HK-2 (cell line): ENCODE measurements around the gene RANBP3.
"Not testable (repeated sequence)": the region's sequence is repeated elsewhere in the genome, so short reads cannot be mapped to it uniquely, and the experiment has no call there.

Experiments used
- DNase-seq: peaks from one replicate; pipeline ENCODE4 v3.0.0-alpha.2; 2018; ENCODE audit not compliant: unreplicated experiment

RANBP3 gene

GRCh38 chr19:5903624-5904351, 74.2 kb downstream of the RANBP3 start, which contains the start of gene NDUFA11:
Gene NDUFA11, minus strand, starts transcription at chr19:5903790. Its CDS starts 82 bp downstream, at chr19:5903708.
- peak; percentile 98 for DNase-seq

- no peak for DNase-seq
Observed at GRCh38 chr19:5903056-5903623, 74.8 kb downstream of the RANBP3 start.

DNA sequence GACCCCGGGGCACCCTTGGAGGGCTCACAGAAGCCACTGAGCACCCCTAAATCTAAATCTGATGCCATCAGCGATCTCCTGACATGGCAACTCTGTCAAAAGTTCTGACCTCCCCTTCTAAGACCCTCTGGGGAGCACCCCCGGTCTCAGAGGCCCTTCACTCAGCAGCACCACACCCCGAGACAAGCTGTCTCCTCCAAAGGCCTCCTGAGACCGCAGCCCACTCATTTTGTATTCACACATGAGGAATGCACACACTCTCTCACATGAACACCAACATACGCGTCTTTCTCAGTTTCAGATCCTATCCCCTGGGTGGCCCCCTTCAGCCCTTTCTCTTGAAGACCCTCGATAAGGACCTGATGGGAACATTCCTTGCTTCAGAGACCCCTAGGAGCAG, 77.0 kb downstream of the RANBP3 start:
- DNase-seq = no peak

DNA sequence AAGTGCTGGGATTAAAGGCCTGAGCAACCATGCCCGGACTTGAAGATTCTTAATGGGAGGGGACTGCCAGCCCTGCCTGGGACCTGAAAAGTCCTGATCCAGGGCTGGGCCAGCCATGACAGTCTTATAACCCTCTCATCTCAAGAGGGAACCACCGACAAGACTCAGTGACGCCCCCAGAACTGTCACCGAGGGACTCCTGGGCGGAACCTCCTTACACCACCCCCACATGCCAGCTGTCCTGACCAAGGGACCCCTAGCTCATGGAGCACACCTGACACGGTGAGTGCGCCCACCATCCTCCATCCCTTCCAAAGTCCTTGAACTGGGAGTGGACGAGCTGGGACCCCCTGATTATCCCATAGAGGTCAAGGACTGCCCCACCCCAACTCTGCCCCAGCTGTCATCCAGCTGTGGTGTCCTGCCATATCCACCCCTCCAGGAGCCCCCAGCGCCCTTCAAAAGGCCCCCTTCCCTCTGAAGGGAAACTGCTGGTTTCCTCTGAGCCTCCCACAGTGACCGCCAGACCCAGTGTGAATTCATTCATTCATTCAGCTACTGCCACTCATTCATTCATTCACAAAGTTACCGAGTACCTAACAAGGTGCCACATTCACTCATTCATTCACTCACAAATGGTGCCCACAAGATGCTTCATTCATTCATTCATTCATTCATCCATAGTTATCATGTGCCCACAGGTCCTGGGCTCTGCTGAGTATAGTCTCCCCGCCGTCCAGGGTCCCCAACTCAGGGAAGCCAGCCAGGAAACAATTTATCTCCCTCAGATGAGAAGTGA, 78.0 kb downstream of the RANBP3 start:
- no peak for DNase-seq

DNA sequence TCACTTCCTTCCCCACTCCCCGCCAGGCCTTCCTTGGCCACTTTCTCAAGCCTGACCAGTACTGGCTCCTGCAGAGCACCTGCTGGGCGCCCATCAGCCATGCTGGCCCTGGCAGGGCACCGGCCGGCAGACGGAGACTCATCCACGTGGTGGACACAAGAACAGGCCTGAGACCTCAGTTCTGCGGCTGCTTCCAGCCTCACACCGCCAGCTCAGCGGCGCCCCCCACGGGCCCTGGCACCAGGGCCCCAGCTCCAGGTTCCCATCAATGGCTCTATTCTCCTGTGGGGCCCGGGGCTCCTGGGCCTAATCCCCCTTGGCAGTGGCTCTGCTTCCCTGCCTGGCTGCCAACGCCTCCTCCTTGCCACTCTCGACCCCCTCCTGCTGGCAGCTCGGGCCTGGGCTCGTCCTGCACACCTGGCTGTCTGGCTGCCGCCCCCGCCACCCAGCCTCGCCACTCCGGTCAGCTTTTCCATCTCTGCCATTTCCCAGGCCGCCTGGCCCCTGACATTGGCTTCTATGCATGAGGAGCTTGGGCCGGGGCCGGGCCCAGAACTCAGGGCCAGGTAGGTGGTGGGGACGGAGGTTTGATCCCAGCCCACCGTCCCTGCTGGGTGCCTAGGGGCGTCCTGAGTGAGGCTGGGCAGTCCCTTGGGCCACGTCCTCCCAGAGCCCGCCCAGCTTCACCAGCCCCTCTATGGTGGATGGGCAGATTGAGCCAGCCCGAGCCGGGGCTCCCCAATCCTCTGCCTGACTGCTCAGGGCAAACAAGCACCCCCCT, 80.6 kb downstream of the RANBP3 start:
- no peak for DNase-seq

- DNase-seq = no peak
Observed at GRCh38 chr19:5896365-5897076, 81.4 kb downstream of the RANBP3 start.

DNA sequence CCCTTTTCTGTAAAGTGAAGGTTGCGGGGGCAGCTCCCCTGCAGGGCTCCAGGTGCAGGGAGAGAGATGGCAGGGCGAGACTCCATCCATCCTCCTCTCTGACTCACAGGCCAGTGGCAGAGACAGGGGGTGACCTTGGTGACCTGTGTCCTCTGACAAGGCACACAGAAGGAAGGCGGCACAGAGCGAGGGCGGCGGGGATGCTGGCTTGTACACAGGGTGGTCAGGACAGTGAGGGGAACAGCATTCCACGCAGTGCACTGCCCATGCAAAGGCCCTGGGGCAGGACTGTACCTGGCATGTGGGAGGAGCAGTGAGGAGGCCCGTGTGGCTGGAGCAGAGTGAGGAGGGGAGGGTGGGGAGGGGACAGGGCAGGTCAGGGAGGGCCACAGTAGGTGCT, 82.0 kb downstream of the RANBP3 start:
- DNase-seq = no peak

DNA sequence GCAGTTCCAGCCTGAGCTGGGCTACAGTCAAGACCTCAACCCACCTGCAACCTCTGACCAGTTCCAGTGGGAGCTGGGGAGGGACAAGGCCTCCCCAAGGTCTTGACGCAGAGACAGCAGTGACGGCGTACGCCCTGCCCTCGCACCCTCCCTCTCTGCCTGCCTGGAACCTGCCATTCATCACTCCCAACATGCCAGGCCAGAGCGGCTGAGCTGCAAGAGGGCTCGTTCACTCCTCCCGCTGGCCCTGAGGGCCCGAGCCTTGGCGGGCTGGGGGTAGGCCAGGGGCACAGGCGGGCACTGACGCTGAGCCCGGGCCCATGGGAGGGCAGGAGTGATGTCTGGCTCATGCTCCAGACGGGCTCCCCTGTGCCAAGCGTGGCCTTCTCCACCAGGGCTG, 82.5 kb downstream of the RANBP3 start:
- DNase-seq = no peak

- no peak for DNase-seq
Observed at GRCh38 chr19:5894704-5895349, 83.1 kb downstream of the RANBP3 start.

DNA sequence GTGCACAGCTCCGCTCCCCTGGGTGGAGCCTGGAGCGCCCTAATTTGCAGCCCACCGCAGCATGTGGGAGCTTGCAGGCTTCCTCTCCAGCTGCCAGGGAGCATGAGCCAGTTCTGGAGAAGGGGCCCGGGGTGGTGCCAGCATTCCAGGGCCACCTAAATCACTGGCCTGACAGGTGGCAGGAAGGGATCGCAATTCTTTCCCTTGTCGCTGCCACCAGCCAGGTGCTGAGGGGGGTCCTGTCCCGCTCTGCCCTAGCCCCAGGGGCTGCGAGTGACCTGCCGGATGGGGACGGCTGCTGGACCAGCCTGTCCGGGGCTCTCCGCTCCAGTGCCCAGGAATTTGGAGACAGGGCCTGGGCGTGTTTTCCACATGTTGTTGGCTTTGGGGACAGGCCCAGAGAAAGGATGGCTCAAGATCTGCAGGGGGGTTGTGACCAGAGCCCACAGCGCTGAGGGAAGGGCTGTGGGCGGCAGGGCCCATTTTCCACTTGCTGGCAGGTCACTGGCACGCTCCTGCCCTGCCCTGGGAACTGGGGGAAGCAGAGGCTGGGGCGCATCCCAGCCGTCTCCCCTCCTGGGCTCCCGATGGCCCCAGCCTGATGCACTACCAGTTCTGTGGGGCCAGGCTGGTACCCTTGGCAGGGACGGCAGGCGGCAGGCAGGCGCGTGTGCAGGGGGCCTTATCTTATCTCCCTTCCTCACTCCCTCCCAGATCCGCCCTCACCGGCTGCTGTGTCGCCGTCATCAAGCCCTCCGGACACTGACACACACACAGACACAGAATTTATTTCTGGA, 83.8 kb downstream of the RANBP3 start:
- DNase-seq = no peak

GRCh38 chr19:5893296-5893903, 84.5 kb downstream of the RANBP3 start:
- DNase-seq = no peak

- DNase-seq = no peak
Observed at GRCh38 chr19:5892772-5893275, 85.1 kb downstream of the RANBP3 start.

- peak; percentile 63 for DNase-seq
Observed at GRCh38 chr19:5891938-5892771, 85.8 kb downstream of the RANBP3 start.

- DNase-seq = no peak
Observed at GRCh38 chr19:5891572-5891937, 86.4 kb downstream of the RANBP3 start.

- no peak for DNase-seq
Observed at GRCh38 chr19:5890099-5890498, 87.8 kb downstream of the RANBP3 start.

DNA sequence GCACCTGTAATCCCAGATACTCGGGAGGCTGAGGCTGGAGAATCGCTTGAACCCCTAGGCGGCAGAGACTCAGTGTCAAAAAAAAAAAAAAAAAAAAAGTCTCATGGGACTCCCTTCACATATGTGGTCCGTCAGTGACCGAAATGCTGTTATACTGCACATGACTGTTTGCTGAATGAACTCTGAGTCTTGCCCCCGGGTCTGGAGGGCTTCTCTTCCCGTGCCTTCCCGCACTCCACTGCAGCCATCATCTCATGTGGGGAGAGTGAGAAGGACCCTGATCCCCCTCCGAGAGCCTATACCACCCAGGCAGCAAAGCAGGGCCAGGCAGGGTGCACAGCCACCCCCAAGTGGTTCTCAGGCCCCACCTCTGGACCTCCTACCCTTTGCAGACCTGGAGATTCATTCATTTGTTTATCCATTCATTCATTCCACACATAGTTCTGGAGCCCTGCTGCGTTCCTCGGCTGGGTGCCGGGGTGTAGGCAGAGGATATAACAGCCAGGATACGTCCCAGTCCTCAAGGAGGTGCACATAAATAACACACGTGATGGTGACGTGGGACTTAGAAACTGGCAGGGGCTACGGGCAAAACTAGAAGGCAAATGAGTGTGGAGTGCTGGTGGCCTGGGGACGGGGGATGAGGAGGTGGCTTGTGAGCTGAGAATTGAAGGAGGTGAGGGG, 88.5 kb downstream of the RANBP3 start:
- DNase-seq = no peak

DNA sequence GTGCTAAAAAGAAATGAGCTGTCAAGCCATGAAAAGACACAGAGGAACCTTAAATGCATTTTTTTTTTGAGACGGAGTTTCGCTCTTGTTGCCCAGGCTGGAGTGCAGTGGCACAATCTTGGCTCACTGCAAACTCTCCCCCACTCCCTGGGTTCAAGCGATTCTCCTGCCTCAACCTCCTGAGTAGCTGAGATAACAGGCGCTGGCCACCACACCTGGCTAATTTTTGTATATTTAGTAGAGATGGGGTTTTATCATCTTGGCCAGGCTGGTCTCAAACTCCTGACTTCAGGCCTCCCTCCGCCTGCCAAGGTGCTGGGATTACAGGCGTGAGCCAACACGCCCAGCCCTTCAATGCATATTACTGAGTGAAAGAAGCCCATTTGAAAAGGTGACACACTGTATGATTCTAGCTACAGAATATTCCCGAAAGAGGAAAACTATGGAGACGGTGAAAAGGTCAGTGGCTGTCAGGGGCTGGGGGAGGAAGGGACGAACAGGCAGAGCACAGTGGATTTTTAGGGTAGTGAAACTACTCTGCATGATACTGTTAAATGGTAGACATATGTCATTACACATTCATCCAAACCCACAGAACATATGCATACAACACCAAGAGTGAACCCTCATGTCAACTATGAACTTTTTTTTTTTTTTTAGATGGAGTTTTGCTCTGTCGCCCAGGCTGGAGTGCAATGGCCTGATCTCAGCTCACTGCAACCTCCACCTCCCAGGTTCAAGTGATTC, 93.7 kb downstream of the RANBP3 start:
- not testable (repeated sequence) for DNase-seq
